NCI-H2029 (cell line): Measurements from ENCODE around the gene TFB1M.
A peak's percentile ranks its signal among the peaks of the same experiment; 100 is the strongest.

Experiments used
- DNase-seq: peaks from one replicate; lab custom pipeline; 2025; lab: John Stamatoyannopoulos, UW

The TFB1M gene

DNA sequence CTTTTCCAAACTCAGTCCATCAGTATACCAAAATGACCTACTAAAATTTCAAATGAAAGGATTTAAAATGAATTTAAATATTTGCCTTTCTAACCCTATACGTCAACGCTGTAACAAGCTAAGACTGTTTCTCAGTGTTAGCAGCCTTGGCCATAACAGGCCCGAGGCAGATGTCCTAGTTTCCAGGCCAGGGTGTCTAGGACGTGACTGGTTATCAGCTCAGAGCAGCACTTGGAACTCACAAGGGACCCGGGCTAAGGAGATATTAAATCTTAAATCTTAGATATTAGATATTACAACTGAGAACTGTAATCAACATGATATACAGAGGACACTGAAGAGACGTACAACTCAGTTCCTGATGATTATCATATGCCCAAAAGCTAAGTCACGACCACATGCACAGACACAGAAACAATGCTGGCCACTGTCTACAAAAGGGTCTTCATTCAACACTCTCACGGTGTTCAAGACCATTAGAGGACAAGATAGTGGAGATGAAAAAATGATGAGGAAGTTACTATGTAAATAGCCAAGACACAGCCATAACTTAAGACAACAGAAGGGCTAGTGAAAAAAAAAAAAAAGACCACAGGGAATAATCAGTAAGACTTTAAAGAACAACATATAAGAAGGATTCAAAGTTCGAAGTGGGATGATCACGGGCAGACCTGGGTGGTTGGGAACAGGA, 50.8 kb downstream of the TFB1M start, which contains the start of gene CLDN20:
Gene CLDN20 (plus strand): TSS at position 641 of the 691 bp plus-strand sequence. CDS start 11,707 bp downstream, outside the sequence.
- DNase-seq: no peak

GRCh38 chr6:155262655-155263054, 51.6 kb downstream of the TFB1M start:
- DNase-seq: no peak

DNA sequence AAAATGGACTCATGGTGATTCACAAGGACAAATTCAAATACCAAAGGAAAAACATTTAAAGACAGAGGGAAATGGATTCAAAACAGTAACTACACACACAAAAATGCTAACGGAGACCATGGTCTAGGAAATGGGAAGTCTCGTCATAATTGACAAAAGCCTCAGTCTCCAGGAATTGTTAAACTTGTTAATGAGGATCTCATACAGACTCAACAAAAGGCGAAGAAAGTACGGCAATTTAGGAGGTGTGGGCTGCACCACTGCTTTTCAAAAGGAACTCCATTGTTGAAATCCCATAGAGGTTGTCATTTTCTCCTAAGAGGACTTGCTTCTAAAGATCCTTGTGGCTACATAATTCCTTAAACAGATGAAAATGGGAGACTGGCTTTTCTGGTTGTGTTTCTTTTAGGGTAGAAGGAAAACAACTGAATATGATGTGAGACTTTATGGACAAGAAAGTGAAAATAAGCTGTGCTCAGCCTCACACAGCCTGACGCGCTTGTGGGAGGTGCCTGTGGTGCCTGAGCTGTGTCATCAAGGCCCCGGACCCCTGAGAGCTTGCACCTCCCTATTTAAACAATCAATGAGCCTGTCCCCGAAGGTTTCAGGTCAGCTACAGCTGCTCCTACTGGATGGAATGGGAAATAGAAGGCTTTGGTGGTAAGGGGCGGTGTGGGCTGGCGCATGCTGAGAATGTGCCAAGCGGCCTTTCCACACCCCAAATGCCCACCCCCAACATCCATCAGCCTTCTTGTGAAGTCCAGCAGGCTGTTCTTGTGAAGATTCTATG, 53.0 kb downstream of the TFB1M start:
- no peak for DNase-seq

DNA sequence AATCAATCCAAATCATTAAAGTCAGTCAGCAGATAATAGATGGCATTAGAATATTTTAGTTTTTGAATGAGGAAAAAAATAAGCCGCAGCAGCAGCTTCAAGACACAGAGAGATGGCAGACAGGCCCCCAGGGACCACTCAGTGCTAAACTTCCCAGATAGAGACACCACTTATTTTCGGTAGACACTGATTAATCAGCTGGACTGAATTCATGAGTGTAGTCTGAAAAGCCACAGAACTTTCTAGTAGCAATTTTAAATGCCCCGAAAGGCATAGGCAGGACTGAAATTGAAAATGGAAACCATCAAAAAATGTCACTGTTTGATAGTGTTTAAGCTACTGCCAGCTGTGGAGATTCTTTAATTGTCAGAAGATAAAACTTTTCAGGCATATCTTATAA, 53.6 kb downstream of the TFB1M start:
- no peak for DNase-seq

DNA sequence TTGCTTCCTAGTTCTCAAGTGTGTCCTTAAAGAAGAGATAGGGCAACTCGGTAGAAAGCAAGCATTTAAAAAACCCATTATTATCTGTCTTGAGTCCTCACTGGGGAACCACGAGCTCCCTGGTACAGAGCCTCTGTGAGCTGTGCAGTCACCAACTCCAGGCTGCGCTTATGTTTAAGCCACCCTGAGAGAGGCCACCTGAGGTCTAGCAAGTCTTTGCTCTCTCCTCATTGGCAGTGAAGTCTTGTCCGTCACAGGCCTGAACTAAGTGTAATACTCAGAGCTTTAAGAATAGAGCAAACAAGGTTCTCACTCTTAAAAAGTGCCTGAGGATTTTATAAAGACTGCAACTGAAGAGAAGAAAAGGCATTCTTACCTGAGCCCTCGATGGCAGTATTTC, 54.4 kb downstream of the TFB1M start:
- no peak for DNase-seq

- no peak for DNase-seq
Observed at GRCh38 chr6:155259204-155259603, 55.1 kb downstream of the TFB1M start.

DNA sequence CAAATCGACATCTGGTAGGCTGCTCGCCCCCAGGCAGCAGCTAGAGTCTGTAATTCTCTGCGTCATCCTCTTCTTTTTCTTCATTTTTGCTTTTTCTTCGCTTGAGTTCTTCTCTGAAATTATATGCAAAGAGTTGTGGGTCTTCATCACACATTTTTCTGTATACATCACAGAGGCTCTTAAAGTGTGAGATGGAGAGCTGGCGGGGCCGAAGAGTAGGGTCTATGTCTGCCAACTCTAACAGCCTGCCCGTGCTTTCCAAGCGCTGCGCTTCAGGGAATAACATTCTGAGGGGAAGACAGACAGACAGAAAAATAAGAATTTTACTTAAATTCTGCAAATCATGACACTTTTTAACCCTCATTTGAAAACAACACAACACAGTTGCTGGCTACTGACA, 56.5 kb downstream of the TFB1M start:
- DNase-seq: no peak

DNA sequence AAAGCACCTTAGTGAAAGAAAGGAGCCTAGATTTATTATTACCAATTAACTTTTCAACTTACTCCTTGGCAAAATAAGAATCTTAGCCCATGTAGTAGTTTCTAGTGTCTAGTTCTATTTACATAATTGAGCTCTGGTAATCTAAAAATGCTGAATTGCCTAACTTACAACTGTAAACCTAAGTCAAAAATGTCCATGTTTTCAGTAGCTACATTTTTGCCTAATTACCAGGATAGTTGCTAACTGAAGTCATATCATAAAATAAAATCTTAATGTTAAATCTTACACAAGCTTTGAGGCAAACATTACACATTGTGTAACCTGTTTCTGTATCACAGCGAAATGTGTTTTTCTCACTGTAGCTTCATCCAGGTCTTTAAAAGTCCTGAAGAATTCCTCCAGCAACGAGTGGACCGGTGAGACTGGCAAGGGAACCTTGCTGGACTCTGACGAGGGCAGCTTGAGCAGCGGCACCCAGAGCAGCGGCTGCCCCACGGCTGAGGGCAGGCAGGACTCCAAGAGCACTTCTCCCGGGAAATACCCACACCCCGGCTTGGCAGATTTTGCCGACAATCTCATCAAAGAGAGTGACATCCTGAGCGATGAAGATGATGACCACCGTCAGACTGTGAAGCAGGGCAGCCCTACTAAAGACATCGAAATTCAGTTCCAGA, 58.0 kb downstream of the TFB1M start:
- no peak for DNase-seq

DNA sequence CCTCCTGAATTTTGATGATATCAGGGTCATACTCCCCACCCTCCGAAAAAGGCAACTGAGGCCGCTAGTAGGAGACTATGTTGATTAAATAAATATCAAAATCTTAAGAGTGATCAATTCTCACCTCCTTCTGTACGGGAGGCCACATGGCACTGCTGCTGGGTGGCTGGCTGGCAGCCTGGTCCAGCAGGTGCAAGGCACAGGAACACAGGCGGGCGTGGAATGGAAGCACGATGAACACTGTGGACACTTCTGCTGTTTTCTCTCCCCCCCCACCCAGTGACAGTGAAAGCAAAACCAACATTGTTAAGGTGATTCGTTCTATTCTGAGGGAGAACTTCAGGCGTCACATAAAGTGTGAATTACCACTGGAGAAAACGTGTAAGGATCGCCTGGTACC, 60.1 kb downstream of the TFB1M start:
- peak; percentile 48 for DNase-seq

DNA sequence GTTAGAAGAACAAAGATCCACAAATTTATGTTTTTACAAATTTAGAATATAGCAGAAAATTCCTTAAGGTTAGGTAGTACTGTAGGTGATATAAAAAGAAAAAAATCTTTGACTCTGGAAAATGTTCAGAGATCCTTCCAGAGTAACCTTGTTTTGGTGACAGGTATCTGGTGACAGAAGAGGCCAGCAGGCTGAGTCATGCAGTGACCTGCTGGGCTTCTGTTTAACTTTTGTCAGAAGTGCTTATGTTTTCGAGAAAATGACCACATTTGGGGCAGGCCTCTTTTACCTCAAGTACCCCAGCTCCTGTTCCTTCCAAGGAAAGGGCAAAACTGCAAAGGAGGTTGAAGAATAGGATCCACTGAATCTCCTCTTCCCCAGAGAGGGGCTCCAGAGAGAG, 60.9 kb downstream of the TFB1M start:
- DNase-seq: no peak

- DNase-seq: no peak
Observed at GRCh38 chr6:155252581-155252980, 61.7 kb downstream of the TFB1M start.

- no peak for DNase-seq
Observed at GRCh38 chr6:155250701-155251381, 63.4 kb downstream of the TFB1M start.

DNA sequence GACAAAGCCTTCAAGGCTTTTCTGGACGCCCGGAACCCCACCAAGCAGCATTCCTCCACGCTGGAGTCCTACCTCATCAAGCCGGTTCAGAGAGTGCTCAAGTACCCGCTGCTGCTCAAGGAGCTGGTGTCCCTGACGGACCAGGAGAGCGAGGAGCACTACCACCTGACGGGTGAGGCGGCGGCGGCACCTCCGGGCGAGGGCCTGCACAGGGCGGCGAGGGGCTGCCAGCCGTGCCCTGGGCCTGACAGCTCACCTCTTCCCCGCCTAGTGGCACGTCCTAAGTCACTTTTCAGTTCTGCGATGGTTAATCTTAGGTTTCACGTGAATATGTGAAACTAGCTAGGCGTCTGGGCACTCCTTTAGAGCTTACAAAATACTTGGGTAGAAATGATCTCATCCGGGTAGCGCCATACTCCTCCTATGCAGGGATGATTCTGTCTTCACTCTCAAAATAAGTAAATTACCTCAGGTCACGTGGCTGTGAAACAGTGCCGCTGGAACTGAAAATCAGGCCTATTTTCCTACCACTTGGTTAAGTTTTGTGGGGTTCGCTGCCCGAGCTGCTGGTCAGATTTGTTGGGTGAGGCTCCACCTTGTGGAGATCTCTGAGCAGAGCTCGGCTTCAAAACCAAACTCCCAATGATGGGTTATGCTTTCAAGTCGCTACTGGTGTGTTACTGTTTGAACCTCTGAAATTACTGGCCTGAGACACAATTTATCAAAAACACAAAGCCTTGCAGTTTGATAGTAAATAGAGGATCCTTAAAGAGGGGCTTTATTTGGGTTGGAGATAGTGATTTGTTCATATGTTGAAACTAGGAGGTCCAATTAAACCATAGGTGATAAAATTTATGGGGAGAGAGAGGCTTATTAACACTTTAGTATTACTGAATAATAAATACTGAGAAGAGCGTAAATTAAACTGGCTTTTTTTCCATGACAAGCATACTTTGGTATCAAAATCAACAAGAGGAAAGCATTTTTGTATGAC, 66.0 kb downstream of the TFB1M start:
- DNase-seq: no peak

DNA sequence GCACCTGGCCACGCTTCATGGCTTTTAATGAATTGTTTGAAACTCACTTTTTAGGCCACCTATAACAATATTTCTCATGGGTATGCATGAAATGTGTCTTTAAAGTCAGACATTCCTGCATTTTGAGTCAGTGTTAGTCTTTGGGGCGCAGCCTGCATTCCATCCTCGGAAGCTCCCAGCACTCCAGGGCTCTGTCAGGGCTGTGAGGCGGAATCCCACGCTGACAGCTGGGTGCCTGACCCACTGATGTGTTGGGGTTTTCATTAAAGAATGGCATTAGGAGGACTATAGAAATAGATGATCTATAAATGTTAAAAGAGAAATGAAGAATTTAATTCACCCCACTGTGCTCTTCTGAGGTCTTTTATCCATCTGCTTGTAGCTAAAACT, 66.7 kb downstream of the TFB1M start:
- DNase-seq: no peak

DNA sequence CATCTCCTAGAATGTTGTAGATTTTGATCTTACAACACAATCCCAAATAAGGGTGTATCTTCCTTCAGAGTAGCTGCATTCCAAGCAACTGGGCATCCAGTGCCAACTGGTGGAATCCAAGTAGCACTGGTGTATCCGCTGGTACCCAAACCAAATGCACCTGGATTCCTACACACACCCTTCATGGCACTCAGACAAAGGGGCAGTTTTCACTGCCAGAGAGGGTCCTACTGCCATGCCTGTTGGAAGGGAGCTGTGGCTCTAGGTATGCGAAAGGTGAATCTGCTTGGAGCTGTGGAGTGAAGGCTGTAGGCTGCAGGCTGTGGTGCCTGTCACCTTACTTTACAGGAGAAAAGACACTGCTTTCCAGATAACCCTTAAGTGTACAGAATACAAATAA, 67.5 kb downstream of the TFB1M start:
- no peak for DNase-seq

- no peak for DNase-seq
Observed at GRCh38 chr6:155245831-155246230, 68.5 kb downstream of the TFB1M start.

GRCh38 chr6:155245193-155245592, 69.1 kb downstream of the TFB1M start:
- DNase-seq: no peak

DNA sequence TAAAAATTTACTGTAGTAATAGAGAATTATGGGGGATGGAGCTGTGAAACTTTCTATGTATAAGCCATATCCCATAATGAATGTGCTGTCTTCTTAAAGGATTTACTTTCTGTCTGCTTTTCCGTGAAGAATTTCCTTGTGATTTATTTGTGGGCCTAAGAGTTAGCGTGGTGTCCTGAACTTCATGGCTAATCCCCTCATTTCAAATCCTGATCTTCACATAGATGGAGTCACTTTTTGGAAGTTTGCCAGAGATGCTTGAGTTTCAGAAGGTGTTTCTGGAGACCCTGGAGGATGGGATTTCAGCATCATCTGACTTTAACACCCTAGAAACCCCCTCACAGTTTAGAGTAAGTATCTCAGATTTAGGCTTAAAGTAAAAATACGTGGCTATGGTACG, 69.8 kb downstream of the TFB1M start:
- DNase-seq: no peak

- DNase-seq: no peak
Observed at GRCh38 chr6:155241966-155242365, 72.3 kb downstream of the TFB1M start.

- DNase-seq: no peak
Observed at GRCh38 chr6:155240905-155241600, 73.2 kb downstream of the TFB1M start.

GRCh38 chr6:155237613-155238012, 76.7 kb downstream of the TFB1M start:
- DNase-seq: no peak
